Measurements from ENCODE around the gene DIS3L2. TPM values are rescaled to one million over a fixed set of nuclear protein-coding genes. Genes with fewer than 3 reads are reported as not detected.
A peak's percentile ranks its signal among the peaks of the same experiment; 100 is the strongest.

Gene DIS3L2
- total and polyA plus RNA-seq, 10 donors = 9.1 to 59.8 (median 35.4) TPM

DNA sequence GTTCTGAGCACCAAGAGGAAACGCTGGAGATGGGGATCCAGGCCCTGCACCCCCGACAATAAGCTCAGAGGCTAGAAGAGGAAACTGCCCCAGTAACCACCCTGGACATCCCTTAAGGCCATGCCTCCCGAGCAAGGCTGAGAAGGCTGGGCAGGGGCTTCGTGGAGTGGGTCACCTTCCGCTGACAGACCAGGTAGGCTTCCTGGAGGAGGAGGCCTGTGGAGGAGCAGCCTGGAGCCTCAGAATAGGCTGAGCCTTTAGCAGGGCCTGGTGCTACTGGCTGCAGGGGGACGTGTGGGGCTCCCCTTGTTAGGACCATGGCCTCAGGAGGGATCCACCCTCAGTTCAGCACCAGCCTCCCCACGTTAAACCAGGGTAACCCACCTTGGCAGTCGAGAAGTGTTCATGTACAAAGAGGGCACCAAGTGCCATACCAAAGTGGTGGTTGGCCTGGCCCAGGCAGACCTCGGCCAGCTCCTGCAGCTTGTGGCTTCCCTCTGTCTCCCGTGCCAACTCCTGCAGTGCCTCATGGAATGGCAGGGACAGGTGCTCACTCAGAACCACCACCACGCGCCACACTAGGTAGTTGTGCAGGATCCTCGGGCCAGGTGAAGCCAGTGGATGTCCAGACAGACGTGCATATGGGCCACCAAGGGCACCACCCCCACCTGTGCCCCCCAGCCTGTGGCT lies 388.6 kb downstream of the DIS3L2 start:
- WGBS, 5 donors = 67 to 91% (median 75%) methylated on average over 5 to 14 of the region's 14 CpGs
- peaks cover 9 to 74% (median 47%) of the 10 kb centered on the region in 7 donors for H3K27me3 ChIP-seq (replicated peaks in 1 of 7)
- peak; percentile 38 for DNase-seq

GRCh38 chr2:232350804-232351685 lies 389.5 kb downstream of the DIS3L2 start:
- H3K4me3 ChIP-seq = peak overlapping the region in 1 of 8 donors; percentile 30

More for the DNA sequence above, 388.6 kb downstream of the DIS3L2 start:
- peaks cover 0 to 24% (median 12%) of the 10 kb centered on the region in 6 donors for H3K4me1 ChIP-seq
- no peak overlapping the region for H3K4me3 ChIP-seq
- TF ChIP-seq, protein P1, sequence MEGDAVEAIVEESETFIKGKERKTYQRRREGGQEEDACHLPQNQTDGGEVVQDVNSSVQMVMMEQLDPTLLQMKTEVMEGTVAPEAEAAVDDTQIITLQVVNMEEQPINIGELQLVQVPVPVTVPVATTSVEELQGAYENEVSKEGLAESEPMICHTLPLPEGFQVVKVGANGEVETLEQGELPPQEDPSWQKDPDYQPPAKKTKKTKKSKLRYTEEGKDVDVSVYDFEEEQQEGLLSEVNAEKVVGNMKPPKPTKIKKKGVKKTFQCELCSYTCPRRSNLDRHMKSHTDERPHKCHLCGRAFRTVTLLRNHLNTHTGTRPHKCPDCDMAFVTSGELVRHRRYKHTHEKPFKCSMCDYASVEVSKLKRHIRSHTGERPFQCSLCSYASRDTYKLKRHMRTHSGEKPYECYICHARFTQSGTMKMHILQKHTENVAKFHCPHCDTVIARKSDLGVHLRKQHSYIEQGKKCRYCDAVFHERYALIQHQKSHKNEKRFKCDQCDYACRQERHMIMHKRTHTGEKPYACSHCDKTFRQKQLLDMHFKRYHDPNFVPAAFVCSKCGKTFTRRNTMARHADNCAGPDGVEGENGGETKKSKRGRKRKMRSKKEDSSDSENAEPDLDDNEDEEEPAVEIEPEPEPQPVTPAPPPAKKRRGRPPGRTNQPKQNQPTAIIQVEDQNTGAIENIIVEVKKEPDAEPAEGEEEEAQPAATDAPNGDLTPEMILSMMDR (IDR thresholded peaks at IDR 0.05 in 8 of 11, conservative IDR thresholded peaks at IDR 0.05 in 3 of 11) = no peak
- TF ChIP-seq POLR2A (IDR thresholded peaks at IDR 0.05) = no peak
- TF ChIP-seq POLR2AphosphoS5 (IDR thresholded peaks at IDR 0.05) = no peak
- H3K36me3 ChIP-seq = no peaks in the 10 kb centered on the region
- H3K27ac ChIP-seq = no peak overlapping the region
- peaks cover 0 to 5% (median 0%) of the 10 kb centered on the region in 8 donors for H3K9me3 ChIP-seq
- intact Hi-C loops (cut with DNase I; ENCODE audit: low total_unique reads) = no loop called here

DNA sequence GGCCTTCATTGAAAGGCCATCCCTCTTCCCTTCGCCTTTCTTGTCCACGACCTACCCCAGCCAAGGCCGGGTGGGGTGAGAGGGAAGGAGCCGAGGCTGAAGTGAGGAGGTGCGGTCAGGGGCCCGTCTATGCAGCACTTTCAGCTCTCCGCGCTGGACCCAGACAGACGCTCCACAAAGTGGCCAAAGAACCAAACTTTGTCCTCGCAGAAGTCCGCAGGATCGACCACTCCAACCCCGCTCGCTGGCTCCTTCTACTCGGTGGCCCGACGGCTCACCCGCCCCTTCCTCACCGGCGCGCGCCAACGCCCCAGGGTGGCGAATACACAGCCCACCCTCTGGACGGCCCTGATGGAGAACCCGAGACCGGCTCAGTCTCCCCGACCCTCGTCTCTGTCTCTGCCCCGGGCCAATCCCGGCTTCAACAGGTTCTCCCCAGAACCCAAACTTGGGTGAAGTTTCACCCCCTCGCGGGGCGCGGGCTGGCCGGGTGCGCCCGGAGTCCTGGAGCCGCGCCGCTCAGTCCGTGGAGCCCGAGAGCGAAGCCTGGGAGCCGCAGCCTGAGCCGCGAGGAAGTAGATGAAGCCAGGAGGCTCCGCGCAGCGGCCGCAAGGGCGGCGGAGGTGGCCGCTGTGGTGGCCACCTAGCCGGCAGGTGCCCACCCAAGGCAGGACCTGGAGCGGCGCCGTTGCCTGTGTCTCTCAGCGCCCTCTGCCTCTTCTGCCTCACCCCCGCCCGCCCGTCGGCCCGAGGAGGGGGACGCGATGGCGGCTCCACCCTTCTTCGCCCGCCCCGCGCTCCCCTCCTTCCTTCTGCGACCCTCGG lies 390.4 kb downstream of the DIS3L2 start:
- H3K4me1 ChIP-seq = peaks cover 0 to 24% (median 12%) of the 10 kb centered on the region in 6 donors
- H3K9me3 ChIP-seq = peaks cover 0 to 5% (median 0%) of the 10 kb centered on the region in 8 donors
- no peaks in the 10 kb centered on the region for H3K36me3 ChIP-seq
- DNase-seq = peak; percentile 66
- 14 to 32% (median 27%) methylated on average over 34 to 73 of the region's 73 CpGs for WGBS, 5 donors
- TF ChIP-seq POLR2AphosphoS5 (IDR thresholded peaks at IDR 0.05) (no peak), POLR2A (IDR thresholded peaks at IDR 0.05) (no peak)
- TF ChIP-seq, protein P1 (IDR thresholded peaks at IDR 0.05 in 8 of 11, conservative IDR thresholded peaks at IDR 0.05 in 3 of 11) = no peak
- H3K27me3 ChIP-seq (replicated peaks in 1 of 7) = peaks cover 9 to 75% (median 47%) of the 10 kb centered on the region in 7 donors
- H3K4me3 ChIP-seq = peak overlapping the region in 1 of 8 donors; percentile 30
- intact Hi-C loops (cut with DNase I; ENCODE audit: low total_unique reads) = no loop called here
- H3K27ac ChIP-seq = no peak overlapping the region

More at GRCh38 chr2:232350804-232351685, 389.5 kb downstream of the DIS3L2 start:
- TF ChIP-seq POLR2A (IDR thresholded peaks at IDR 0.05) = no peak
- TF ChIP-seq POLR2AphosphoS5 (IDR thresholded peaks at IDR 0.05) = no peak
- TF ChIP-seq, protein P1 (IDR thresholded peaks at IDR 0.05 in 8 of 11, conservative IDR thresholded peaks at IDR 0.05 in 3 of 11) = no peak
- Histone ChIP-seq H3K9me3 (peaks cover 0 to 5% (median 0%) of the 10 kb centered on the region in 8 donors), H3K27ac (no peak overlapping the region), H3K4me1 (peaks cover 0 to 24% (median 12%) of the 10 kb centered on the region in 6 donors), H3K36me3 (no peaks in the 10 kb centered on the region), H3K27me3 (replicated peaks in 1 of 7) (peaks cover 9 to 75% (median 47%) of the 10 kb centered on the region in 7 donors)
- 10 to 42% (median 12%) methylated on average over 13 to 76 of the region's 76 CpGs for WGBS, 5 donors
- peak; percentile 68 for DNase-seq
- intact Hi-C loops (cut with DNase I; ENCODE audit: low total_unique reads) = no loop called here
